ENCODE measurements around the gene BZW2. TPM values are rescaled to one million over a fixed set of nuclear protein-coding genes. Genes with fewer than 3 reads are reported as not detected.
A peak's percentile ranks its signal among the peaks of the same experiment; 100 is the strongest.
"Not testable (repeated sequence)": the region's sequence is repeated elsewhere in the genome, so short reads cannot be mapped to it uniquely, and the experiment has no call there.

BZW2 gene
- total RNA-seq, 1 donor from 2014 or later: 104 TPM

GRCh38 chr7:16669581-16669980 lies 23.6 kb downstream of the BZW2 start:
- Mint-ChIP-seq H3K27me3 (no peaks in the 10 kb centered on the region), H3K4me3 (no peak overlapping the region), H3K9me3 (peaks cover 12% of the 10 kb centered on the region), H3K4me1 (peaks cover 17% of the 10 kb centered on the region), H3K27ac (no peak overlapping the region), H3K36me3 (ENCODE audit: low read depth) (peaks cover 53% of the 10 kb centered on the region)
- intact Hi-C loops (cut with micrococcal nuclease): loop anchor here (10.0 kb wide), 1 partner anchor 65 kb away; no protein-coding TSS in a partner anchor
- DNase-seq: no peak

DNA sequence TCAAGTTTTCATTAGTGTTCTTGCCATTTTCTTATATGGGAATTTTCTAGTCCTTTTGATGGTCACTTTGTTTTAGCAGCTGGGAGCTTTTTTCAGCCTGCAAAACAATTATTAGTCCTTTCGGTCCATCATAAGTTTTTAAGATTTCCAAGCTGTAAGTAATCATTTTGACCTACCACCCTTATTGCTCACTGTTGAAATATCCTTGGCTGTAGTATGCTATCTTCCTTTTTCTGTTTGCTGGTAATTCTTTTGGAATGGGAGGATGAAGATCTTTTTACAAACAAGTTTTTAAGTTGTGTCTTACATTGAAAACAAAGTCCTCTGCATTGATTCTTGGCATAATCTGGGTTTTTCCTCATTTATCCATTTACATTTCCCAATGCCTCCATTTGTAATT lies 24.0 kb downstream of the BZW2 start:
- no peak overlapping the region for H3K27ac Mint-ChIP-seq
- H3K27me3 Mint-ChIP-seq: no peaks in the 10 kb centered on the region
- intact Hi-C loops (cut with micrococcal nuclease): no loop called here
- peaks cover 53% of the 10 kb centered on the region for H3K36me3 Mint-ChIP-seq (ENCODE audit: low read depth)
- no peak for DNase-seq
- H3K4me3 Mint-ChIP-seq: no peak overlapping the region
- H3K4me1 Mint-ChIP-seq: peaks cover 17% of the 10 kb centered on the region
- H3K9me3 Mint-ChIP-seq: peaks cover 12% of the 10 kb centered on the region

DNA sequence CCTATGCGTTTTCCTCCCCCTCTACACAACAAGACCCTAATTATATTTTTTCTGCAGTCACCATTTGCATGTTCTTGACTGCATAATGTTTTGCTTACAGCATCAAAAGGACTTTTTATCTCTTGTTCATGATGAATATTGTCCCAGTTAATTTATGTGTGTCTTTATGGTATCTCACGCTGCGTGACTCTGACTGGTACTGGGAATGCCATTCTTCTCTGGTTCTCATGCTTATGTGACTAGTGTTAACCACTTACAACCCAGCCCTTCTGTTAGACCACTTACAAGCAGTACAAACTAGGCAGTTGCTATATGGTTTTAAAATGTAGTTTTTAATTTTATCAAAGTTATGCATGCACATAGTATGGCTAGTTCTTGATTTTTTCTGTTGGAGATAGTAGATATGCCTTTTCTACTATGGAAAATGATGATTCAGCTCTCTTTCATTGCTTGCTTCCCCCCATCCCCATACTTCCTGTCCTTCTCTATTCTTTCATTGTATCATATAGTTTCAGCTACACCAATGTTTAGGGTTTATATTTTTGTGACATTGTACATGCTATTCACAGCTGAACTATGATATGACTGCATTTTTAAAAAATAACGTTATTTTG lies 24.9 kb downstream of the BZW2 start:
- intact Hi-C loops (cut with micrococcal nuclease): no loop called here
- Mint-ChIP-seq H3K27ac (no peak overlapping the region), H3K36me3 (ENCODE audit: low read depth) (peaks cover 53% of the 10 kb centered on the region), H3K9me3 (peaks cover 10% of the 10 kb centered on the region), H3K4me3 (no peak overlapping the region), H3K4me1 (peaks cover 16% of the 10 kb centered on the region), H3K27me3 (no peaks in the 10 kb centered on the region)
- no peak for DNase-seq

GRCh38 chr7:16671811-16672210 lies 25.8 kb downstream of the BZW2 start:
- intact Hi-C loops (cut with micrococcal nuclease): no loop called here
- Mint-ChIP-seq H3K36me3 (ENCODE audit: low read depth) (peaks cover 56% of the 10 kb centered on the region), H3K27me3 (no peaks in the 10 kb centered on the region), H3K9me3 (peaks cover 10% of the 10 kb centered on the region), H3K4me3 (no peak overlapping the region), H3K4me1 (peaks cover 16% of the 10 kb centered on the region), H3K27ac (no peak overlapping the region)
- no peak for DNase-seq

DNA sequence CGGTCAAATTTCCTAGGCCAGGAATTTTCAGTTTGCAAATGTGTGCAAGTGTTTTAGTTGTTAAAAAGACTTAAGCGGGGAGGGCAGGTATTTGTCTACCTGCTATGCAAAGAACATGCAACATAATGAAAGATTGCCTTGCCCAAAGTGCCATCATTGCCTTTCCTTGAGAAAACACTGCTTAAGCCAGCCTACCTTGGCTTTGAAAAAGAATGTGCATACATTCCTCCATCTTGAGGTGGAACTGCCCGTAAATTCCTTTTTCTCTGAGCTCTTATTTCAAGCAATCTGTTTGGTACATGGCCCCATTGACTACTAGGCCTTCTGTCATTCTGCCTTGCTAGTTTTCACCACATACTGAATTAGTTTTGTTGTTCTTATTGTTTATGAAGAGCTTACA lies 29.3 kb downstream of the BZW2 start:
- peaks cover 5% of the 10 kb centered on the region for H3K9me3 Mint-ChIP-seq
- peaks cover 7% of the 10 kb centered on the region for H3K4me1 Mint-ChIP-seq
- H3K36me3 Mint-ChIP-seq (ENCODE audit: low read depth): peaks cover 54% of the 10 kb centered on the region
- no peak for DNase-seq
- intact Hi-C loops (cut with micrococcal nuclease): no loop called here
- H3K27me3 Mint-ChIP-seq: no peaks in the 10 kb centered on the region
- H3K27ac Mint-ChIP-seq: no peak overlapping the region
- no peak overlapping the region for H3K4me3 Mint-ChIP-seq

DNA sequence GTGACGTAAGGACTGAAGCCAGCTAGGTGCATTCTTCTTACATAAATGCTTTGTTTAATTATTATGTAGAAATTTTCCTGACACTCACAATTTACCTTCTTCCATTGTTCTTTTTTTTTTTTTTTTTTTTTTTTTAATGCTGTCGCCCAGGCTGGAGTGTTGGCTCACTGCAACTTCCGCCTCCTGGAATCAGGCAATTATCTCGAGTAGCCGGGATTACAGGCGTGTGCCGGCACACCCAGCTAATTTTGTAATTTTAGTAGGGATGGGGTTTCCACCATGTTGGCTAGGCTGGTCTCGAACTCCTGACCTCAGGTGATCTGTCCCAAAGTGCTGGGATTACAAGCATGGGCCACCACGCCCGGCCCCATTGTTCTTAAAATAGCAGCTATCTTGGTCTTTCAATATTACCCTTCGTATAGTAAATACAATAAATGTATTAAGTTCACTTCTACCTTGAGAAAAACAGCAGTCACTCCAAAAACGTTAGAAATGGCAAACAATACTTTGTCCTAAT lies 32.1 kb downstream of the BZW2 start:
- intact Hi-C loops (cut with micrococcal nuclease): no loop called here
- no peak overlapping the region for H3K27ac Mint-ChIP-seq
- H3K9me3 Mint-ChIP-seq: no peaks in the 10 kb centered on the region
- H3K36me3 Mint-ChIP-seq (ENCODE audit: low read depth): peaks cover 61% of the 10 kb centered on the region
- H3K4me1 Mint-ChIP-seq: peaks cover 1% of the 10 kb centered on the region
- H3K4me3 Mint-ChIP-seq: no peak overlapping the region
- no peak for DNase-seq
- H3K27me3 Mint-ChIP-seq: no peaks in the 10 kb centered on the region

GRCh38 chr7:16678645-16679566 lies 32.9 kb downstream of the BZW2 start:
- H3K4me1 Mint-ChIP-seq; H3K27me3 Mint-ChIP-seq; H3K9me3 Mint-ChIP-seq; H3K27ac Mint-ChIP-seq; H3K4me3 Mint-ChIP-seq; intact Hi-C loops (cut with micrococcal nuclease); DNase-seq: not testable (repeated sequence)
- peaks cover 66% of the 10 kb centered on the region for H3K36me3 Mint-ChIP-seq (ENCODE audit: low read depth)

DNA sequence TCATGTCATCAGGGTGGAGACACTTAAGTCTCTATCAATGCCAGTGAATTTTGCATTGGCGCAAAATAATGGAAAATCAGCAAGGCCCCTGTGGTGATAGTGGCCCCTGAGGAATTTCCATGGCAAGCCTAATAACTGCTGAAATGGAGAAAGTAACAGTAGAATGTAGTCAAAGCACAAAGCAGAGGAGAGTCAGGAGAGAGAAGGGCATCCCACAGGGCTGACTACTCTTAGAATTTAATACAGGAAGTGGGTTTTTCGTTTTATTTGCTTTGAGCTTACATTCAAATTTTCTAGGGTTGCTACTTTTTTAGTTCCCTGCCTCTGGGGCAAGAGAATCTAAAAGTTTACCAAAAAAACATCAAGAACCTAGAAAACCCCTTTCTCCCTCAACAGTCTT lies 39.0 kb downstream of the BZW2 start:
- H3K4me3 Mint-ChIP-seq: peak overlapping the region; percentile 51
- intact Hi-C loops (cut with micrococcal nuclease): loop anchor here (5.0 kb wide), 1 partner anchor 38 kb away; the partner anchor contains the start of genes ANKMY2 and BZW2

GRCh38 chr7:16685535-16685934 lies 39.6 kb downstream of the BZW2 start:
- peak overlapping the region; percentile 82 for H3K27ac Mint-ChIP-seq
- peak overlapping the region; percentile 51 for H3K4me3 Mint-ChIP-seq
- peaks cover 59% of the 10 kb centered on the region for H3K36me3 Mint-ChIP-seq (ENCODE audit: low read depth)
- peaks cover 22% of the 10 kb centered on the region for H3K4me1 Mint-ChIP-seq
- no peaks in the 10 kb centered on the region for H3K27me3 Mint-ChIP-seq
- intact Hi-C loops (cut with micrococcal nuclease): loop anchor here (5.0 kb wide), 1 partner anchor 38 kb away; the partner anchor contains the start of genes ANKMY2 and BZW2
- H3K9me3 Mint-ChIP-seq: no peaks in the 10 kb centered on the region
- DNase-seq: no peak

More for the DNA sequence above, 39.0 kb downstream of the BZW2 start:
- H3K36me3 Mint-ChIP-seq (ENCODE audit: low read depth): peaks cover 65% of the 10 kb centered on the region
- H3K27ac Mint-ChIP-seq: peak overlapping the region; percentile 82
- DNase-seq: no peak
- H3K4me1 Mint-ChIP-seq: peaks cover 22% of the 10 kb centered on the region
- no peaks in the 10 kb centered on the region for H3K9me3 Mint-ChIP-seq
- H3K27me3 Mint-ChIP-seq: no peaks in the 10 kb centered on the region

GRCh38 chr7:16688249-16688648 lies 42.3 kb downstream of the BZW2 start:
- H3K36me3 Mint-ChIP-seq (ENCODE audit: low read depth): peaks cover 59% of the 10 kb centered on the region
- H3K27ac Mint-ChIP-seq: no peak overlapping the region
- no peak for DNase-seq
- peaks cover 24% of the 10 kb centered on the region for H3K4me1 Mint-ChIP-seq
- no peak overlapping the region for H3K4me3 Mint-ChIP-seq
- H3K27me3 Mint-ChIP-seq: no peaks in the 10 kb centered on the region
- intact Hi-C loops (cut with micrococcal nuclease): loop anchor here (5.0 kb wide), 1 partner anchor 41 kb away; the partner anchor contains the start of genes ANKMY2 and BZW2
- H3K9me3 Mint-ChIP-seq: no peaks in the 10 kb centered on the region

DNA sequence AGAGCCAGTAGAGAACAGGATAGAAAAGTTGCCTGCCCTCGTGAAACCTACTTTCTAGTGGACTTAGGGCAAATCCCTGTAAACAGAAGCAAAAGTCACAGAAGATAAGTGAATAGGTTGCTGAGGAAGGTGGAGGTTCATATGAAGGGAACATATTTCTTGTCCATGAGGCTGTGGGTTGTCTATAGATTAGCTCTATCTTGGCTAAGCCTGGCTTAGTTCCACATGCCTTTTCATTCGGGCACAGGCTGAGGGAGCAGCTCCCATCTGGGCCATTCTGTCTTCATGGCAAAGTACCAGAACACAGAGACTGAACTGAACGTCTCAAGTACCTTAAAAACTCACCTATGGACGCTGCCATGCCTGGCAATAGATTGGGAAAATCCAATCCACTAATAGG lies 45.3 kb downstream of the BZW2 start:
- H3K27me3 Mint-ChIP-seq: no peaks in the 10 kb centered on the region
- peaks cover 3% of the 10 kb centered on the region for H3K4me1 Mint-ChIP-seq
- no peak overlapping the region for H3K27ac Mint-ChIP-seq
- H3K36me3 Mint-ChIP-seq (ENCODE audit: low read depth): peaks cover 58% of the 10 kb centered on the region
- no peak overlapping the region for H3K4me3 Mint-ChIP-seq
- DNase-seq: no peak
- no peaks in the 10 kb centered on the region for H3K9me3 Mint-ChIP-seq
- intact Hi-C loops (cut with micrococcal nuclease): no loop called here

DNA sequence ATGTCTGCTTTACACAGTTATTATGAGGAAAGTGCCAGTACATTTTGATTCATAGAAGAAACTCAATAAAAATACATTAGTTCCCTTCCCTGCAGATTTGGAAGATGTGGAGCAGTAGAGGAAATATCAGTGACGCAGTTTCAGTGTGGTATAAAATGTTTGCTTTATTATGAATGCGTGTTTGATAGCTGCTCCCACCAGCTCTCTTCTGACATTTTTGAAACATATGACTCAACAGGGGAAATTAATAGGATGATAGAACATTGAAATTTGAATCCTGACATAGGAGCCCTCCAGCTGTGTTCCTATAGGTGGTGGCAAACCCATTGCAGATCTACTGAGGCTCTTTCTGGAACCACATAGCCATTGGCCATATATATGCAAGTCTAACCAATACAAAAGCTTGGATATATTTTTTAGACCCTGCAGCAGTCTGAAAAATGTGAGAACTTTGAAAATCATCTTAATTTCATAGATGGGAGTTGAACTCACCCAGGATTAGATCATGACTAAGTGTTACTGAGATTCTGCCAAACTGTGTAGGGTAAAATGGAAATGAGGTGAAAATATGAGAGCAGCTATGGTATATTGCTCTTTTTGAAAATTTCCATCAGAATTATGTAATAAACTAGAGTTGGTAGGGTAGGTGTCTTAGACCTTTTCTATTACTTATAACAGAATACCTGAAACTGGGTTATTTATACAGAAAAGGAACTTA lies 47.8 kb downstream of the BZW2 start:
- DNase-seq: no peak
- H3K4me1 Mint-ChIP-seq: peaks cover 3% of the 10 kb centered on the region
- H3K27me3 Mint-ChIP-seq: no peaks in the 10 kb centered on the region
- H3K27ac Mint-ChIP-seq: no peak overlapping the region
- no peak overlapping the region for H3K4me3 Mint-ChIP-seq
- H3K36me3 Mint-ChIP-seq (ENCODE audit: low read depth): peaks cover 66% of the 10 kb centered on the region
- H3K9me3 Mint-ChIP-seq: no peaks in the 10 kb centered on the region
- intact Hi-C loops (cut with micrococcal nuclease): no loop called here

- Mint-ChIP-seq H3K36me3 (ENCODE audit: low read depth) (peaks cover 73% of the 10 kb centered on the region), H3K4me3 (no peak overlapping the region), H3K4me1 (peaks cover 3% of the 10 kb centered on the region), H3K27me3 (no peaks in the 10 kb centered on the region), H3K9me3 (no peaks in the 10 kb centered on the region), H3K27ac (no peak overlapping the region)
- DNase-seq: no peak
- intact Hi-C loops (cut with micrococcal nuclease): loop anchor here (5.0 kb wide), 2 partner anchors 57 to 222 kb away; partner anchors contain the start of gene TSPAN13
Observed at GRCh38 chr7:16694806-16695205, 48.8 kb downstream of the BZW2 start.

Measured in activated CD4-positive, alpha-beta T cell treated with anti-CD3 and anti-CD28 coated beads, Interleukin-2, amount 10 ng/mL, durations not matched to agents 24 days and 14 days (primary cell).